K562 (cell line): ENCODE measurements around the gene CREG1. TPM values are rescaled to one million over a fixed set of nuclear protein-coding genes. Genes with fewer than 3 reads are reported as not detected.

Experiments
- ATAC-seq: fragments of 200-7000 bp; cut with Tn5 transposase; 3 replicates; pipeline ENCODE4 v1.9.1; 2020; ENCODE audit warnings: moderate library complexity
- BruUV-seq: library from RNA; stranded (reverse); fragments of 400-500 nt; replicated peaks from 2 replicates; lab custom pipeline; 2021; lab: Mats Ljungman, UMichigan
- CTCF ChIA-PET: fragments of 300-600 bp; formaldehyde crosslinking; extraction: SDS; loops from one replicate; lab custom pipeline; 2021; ENCODE audit warnings: low intra/inter-chr PET ratio; lab: Yijun Ruan, JAX
- POLR2A ChIA-PET: fragments of 300-600, 350-650 bp; sonication (Branson Sonifier 250); formaldehyde crosslinking; extraction: SDS; loops from one replicate; lab custom pipeline; 2021; ENCODE audit warnings: antibody characterized with exemption, inconsistent platforms; lab: Yijun Ruan, JAX
- DNase-seq, 4 experiments: peaks; one replicate each; pipeline versions ENCODE4 v3.0.0 to v3.0.0-alpha.2; 2011 to 2018; ENCODE audit warnings: low spot score in 3 of 4, mixed read lengths in 3 of 4; ENCODE audit errors: extremely low read depth in 1 of 4
- FAIRE-seq: peaks from 2 replicates; lab custom pipeline; 2011; peaks lifted over from hg19 to GRCh38; lab: Jason Lieb, UNC
- H2AFZ ChIP-seq: 2 replicates; pipeline ENCODE4 v1.6.0; 2011; ENCODE audit warnings: low read depth, low read length, control low read depth, inconsistent platforms
- H3K27ac ChIP-seq: fragments of 200-600 bp; 3 replicates; pipeline ENCODE4 v1.8.0; 2011; ENCODE audit warnings: low read depth, mild to moderate bottlenecking, control low read depth, inconsistent platforms, low read length, moderate library complexity, mixed read lengths; ENCODE audit errors: extremely low read depth
- H3K27me3 ChIP-seq, 2 experiments: fragments of 300-600 bp in 1 of 2; 2 replicates in 1 of 2; 3 replicates in 1 of 2; pipeline versions ENCODE4 v1.6.0 to v1.8.0; 2011; ENCODE audit warnings: inconsistent platforms in 2 of 2, low read length in 2 of 2, mild to moderate bottlenecking in 1 of 2, mixed read lengths in 1 of 2, moderate library complexity in 1 of 2; ENCODE audit not compliant: control insufficient read depth in 2 of 2, insufficient read depth in 2 of 2
- H3K36me3 ChIP-seq: fragments of 300-600 bp; 3 replicates; pipeline ENCODE4 v1.8.0; 2011; ENCODE audit warnings: mild to moderate bottlenecking, low read length, inconsistent platforms; ENCODE audit not compliant: control insufficient read depth, insufficient read depth
- H3K4me1 ChIP-seq, 2 experiments: fragments of 200-600 bp in 1 of 2; replicated peaks in 1 of 2; 2 replicates in 1 of 2; 3 replicates in 1 of 2; pipeline versions ENCODE4 v1.5.1 to v1.8.0; 2011; ENCODE audit warnings: inconsistent platforms in 2 of 2, low read length in 2 of 2, mild to moderate bottlenecking in 1 of 2, mixed read lengths in 1 of 2, moderate library complexity in 1 of 2; ENCODE audit not compliant: control insufficient read depth in 2 of 2, insufficient read depth in 2 of 2
- H3K4me2 ChIP-seq: 2 replicates; pipeline ENCODE4 v1.6.1; 2011; ENCODE audit warnings: low read length, control low read depth, inconsistent platforms, mixed read lengths; ENCODE audit not compliant: insufficient read depth
- H3K4me3 ChIP-seq: fragments of 200-600 bp; sonication (generic), shearing (Covaris generic); 2 replicates; pipeline ENCODE4 v1.5.1; 2016; ENCODE audit warnings: control low read depth, inconsistent platforms
- H3K79me2 ChIP-seq: fragments of 200-600 bp; 3 replicates; pipeline ENCODE4 v1.8.0; 2011; ENCODE audit warnings: low read length, inconsistent platforms; ENCODE audit not compliant: control insufficient read depth, insufficient read depth
- H3K9ac ChIP-seq, 2 experiments: 2 replicates each; pipeline versions ENCODE4 v1.6.0 to v1.6.1; 2011; ENCODE audit warnings: low read depth in 2 of 2, low read length in 2 of 2, control low read depth in 1 of 2, inconsistent platforms in 1 of 2, mild to moderate bottlenecking in 1 of 2, mixed read lengths in 1 of 2; ENCODE audit not compliant: insufficient read depth in 1 of 2
- H3K9me1 ChIP-seq: one replicate; pipeline ENCODE4 v1.6.0; 2011; ENCODE audit warnings: inconsistent platforms, mild to moderate bottlenecking, low read length, moderate library complexity; ENCODE audit not compliant: control insufficient read depth, insufficient read depth
- H3K9me3 ChIP-seq: replicated peaks from 2 replicates; pipeline ENCODE4 v1.5.1; 2011; ENCODE audit warnings: low read depth, low read length, inconsistent platforms; ENCODE audit not compliant: control insufficient read depth, insufficient read depth
- H4K20me1 ChIP-seq: replicated peaks from 2 replicates; pipeline ENCODE4 v1.6.1; 2011; ENCODE audit warnings: low read length, inconsistent platforms, mixed read lengths; ENCODE audit not compliant: control insufficient read depth, insufficient read depth
- ASH1L ChIP-seq: fragments of 450-650 bp; IDR thresholded peaks from 2 replicates; pipeline ENCODE4 v1.6.1; 2018; ENCODE audit warnings: borderline replicate concordance, mild to moderate bottlenecking, low read depth; ENCODE audit not compliant: partially characterized antibody
- CBFA2T2 ChIP-seq: fragments of 450-650 bp; conservative IDR thresholded peaks from 2 replicates; pipeline ENCODE4 v1.6.1; 2017; ENCODE audit warnings: mild to moderate bottlenecking
- CBFA2T3 ChIP-seq: fragments of 450-650 bp; IDR thresholded peaks from 2 replicates; pipeline ENCODE4 v1.6.1; 2017
- DPF2 ChIP-seq: fragments of 450-650 bp; IDR thresholded peaks from 2 replicates; pipeline ENCODE4 v1.6.1; 2016
- EP300 ChIP-seq: IDR thresholded peaks from 2 replicates; pipeline ENCODE4 v1.6.1; 2012; ENCODE audit warnings: low read length, improper control_type of control experiment
- FOSL1 ChIP-seq: fragments of 200-800 bp; sonication (Bioruptor generic); conservative IDR thresholded peaks from 2 replicates; pipeline ENCODE4 v1.6.1; 2016; ENCODE audit warnings: missing genetic modification characterization, missing compliant biosample characterization
- FOXA3 ChIP-seq, 2 experiments: fragments of 450-650 bp in 1 of 2; sonication (generic) in 1 of 2; formaldehyde crosslinking; IDR thresholded peaks in 1 of 2; conservative IDR thresholded peaks in 1 of 2; 2 replicates each; pipeline versions ENCODE4 v1.4.0 to v1.8.0; 2020 to 2022; ENCODE audit warnings: mild to moderate bottlenecking in 2 of 2, missing genetic modification reagents in 1 of 2
- FOXK2 ChIP-seq, 2 experiments: fragments of 450-650 bp; IDR thresholded peaks in 1 of 2; conservative IDR thresholded peaks in 1 of 2; 2 replicates each; pipeline ENCODE4 v1.6.1; 2016; ENCODE audit warnings: low read depth in 2 of 2, mild to moderate bottlenecking in 1 of 2
- GABPB1 ChIP-seq: sonication (generic); formaldehyde crosslinking; IDR thresholded peaks from 2 replicates; pipeline ENCODE4 v1.8.0; 2022; ENCODE audit warnings: mild to moderate bottlenecking, missing genetic modification reagents
- MTA1 ChIP-seq: fragments of 450-650 bp; IDR thresholded peaks from 2 replicates; pipeline ENCODE4 v1.6.1; 2017; ENCODE audit warnings: borderline replicate concordance
- MTA2 ChIP-seq: fragments of 450-650 bp; IDR thresholded peaks from 2 replicates; pipeline ENCODE4 v1.6.1; 2016; ENCODE audit warnings: low read depth
- NCOR1 ChIP-seq: fragments of 450-650 bp; IDR thresholded peaks from 2 replicates; pipeline ENCODE4 v1.6.1; 2016; ENCODE audit warnings: mild to moderate bottlenecking, moderate library complexity
- PHB2 ChIP-seq: fragments of 450-650 bp; IDR thresholded peaks from 2 replicates; pipeline ENCODE4 v1.6.1; 2017; ENCODE audit warnings: low read depth
- SMARCA4 ChIP-seq: fragments of 450-650 bp; IDR thresholded peaks from 2 replicates; pipeline ENCODE4 v1.6.1; 2016
- SMARCC2 ChIP-seq: fragments of 450-650 bp; IDR thresholded peaks from 2 replicates; pipeline ENCODE4 v1.6.1; 2017; ENCODE audit warnings: antibody characterized with exemption, moderate library complexity, mild to moderate bottlenecking, low read depth
- SMARCE1 ChIP-seq: fragments of 450-650 bp; IDR thresholded peaks from 2 replicates; pipeline ENCODE4 v1.7.1; 2016; ENCODE audit warnings: mild to moderate bottlenecking
- SOX6 ChIP-seq: fragments of 450-650 bp; IDR thresholded peaks from 2 replicates; pipeline ENCODE4 v1.6.1; 2014; ENCODE audit warnings: mild to moderate bottlenecking
- SP2 ChIP-seq: IDR thresholded peaks from 2 replicates; pipeline ENCODE4 v1.6.1; 2011; ENCODE audit warnings: mild to moderate bottlenecking, low read depth, low read length, moderate library complexity; ENCODE audit not compliant: poor library complexity, severe bottlenecking; ENCODE audit errors: extremely low read depth
- STAT5B ChIP-seq: fragments of 250-450 bp; sonication (Bioruptor Pico); IDR thresholded peaks from 2 replicates; pipeline ENCODE4 v1.8.0; 2021; ENCODE audit warnings: mild to moderate bottlenecking, inconsistent platforms
- TAL1 ChIP-seq: fragments of 450-650 bp; IDR thresholded peaks from 2 replicates; pipeline ENCODE4 v1.6.1; 2016; ENCODE audit warnings: mild to moderate bottlenecking
- TBL1XR1 ChIP-seq, 2 experiments: IDR thresholded peaks; 2 replicates each; pipeline ENCODE4 v1.6.1; 2012; ENCODE audit warnings: improper control_type of control experiment in 2 of 2, low read length in 2 of 2, mild to moderate bottlenecking in 1 of 2
- TCF3 ChIP-seq: sonication (generic); formaldehyde crosslinking; IDR thresholded peaks from 2 replicates; pipeline ENCODE4 v1.4.0; 2020; ENCODE audit warnings: mild to moderate bottlenecking, missing genetic modification reagents
- TEAD4 ChIP-seq, 2 experiments: sonication (generic) in 1 of 2; formaldehyde crosslinking in 1 of 2; IDR thresholded peaks; 2 replicates each; pipeline versions ENCODE4 v1.6.1 to v1.8.0; 2012 to 2022; ENCODE audit warnings: borderline replicate concordance in 1 of 2, inconsistent platforms in 1 of 2, low read length in 1 of 2, mild to moderate bottlenecking in 1 of 2, missing genetic modification reagents in 1 of 2
- ZNF212 ChIP-seq: fragments of 450-650 bp; formaldehyde crosslinking; IDR thresholded peaks from 2 replicates; pipeline ENCODE4 v1.4.0; 2020; ENCODE audit warnings: mild to moderate bottlenecking
- WGBS: fragments of 100-300 bp; shearing (Covaris generic); methylation state at CpG from one replicate; pipeline ENCODE4 v1.1.6; 2016; ENCODE audit warnings: low coverage, mixed read lengths; ENCODE audit not compliant: insufficient coverage; ENCODE audit errors: missing lambda C conversion rate; 5-methylcytosine and 5-hydroxymethylcytosine counted together
- in situ Hi-C: fragments of 300-500 bp; cut with MboI; formaldehyde crosslinking; loops from 4 replicates; pipeline ENCODE4 v1.15.0; 2018; ENCODE audit warnings: inconsistent platforms, mixed read lengths
- intact Hi-C: fragments of 100-400 bp; cut with micrococcal nuclease; formaldehyde crosslinking; loops from 2 replicates; pipeline ENCODE4 v1.14.2; 2022
- polyA plus RNA-seq, 8 experiments: library from polyadenylated mRNA; depleted of rRNA in 4 of 8; stranded (reverse) in 5 of 8; unstranded in 3 of 8; fragments of >200 nt; fragmentation: Nextera tagmentation in 2 of 8; fragmentation: Illumina TruSeq in 1 of 8; extraction: Ambion mirVana in 2 of 8; extraction: Trizol in 1 of 8; gene quantifications; 2 replicates each; pipeline versions ENCODE4 v1.2.1 to v1.2.3, GENCODE V29; 2011 to 2014; ENCODE audit warnings: inconsistent platforms in 1 of 8, missing spikeins in 1 of 8
- total RNA-seq, 7 experiments: library from RNA; depleted of rRNA in 6 of 7; stranded (reverse); fragments of >200 nt in 6 of 7; fragmentation: Illumina TruSeq in 2 of 7; extraction: Trizol in 2 of 7; gene quantifications; 2 replicates each; pipeline versions ENCODE4 v1.2.1 to v1.2.3, GENCODE V29; 2011 to 2021; ENCODE audit warnings: low replicate concordance in 1 of 7

Gene CREG1
- total and polyA plus RNA-seq, 9 of the 15 experiments (the other 6 are each of a cell fraction or from before 2014, with no cell fraction given) = 45.7 to 272 (median 161) TPM

DNA sequence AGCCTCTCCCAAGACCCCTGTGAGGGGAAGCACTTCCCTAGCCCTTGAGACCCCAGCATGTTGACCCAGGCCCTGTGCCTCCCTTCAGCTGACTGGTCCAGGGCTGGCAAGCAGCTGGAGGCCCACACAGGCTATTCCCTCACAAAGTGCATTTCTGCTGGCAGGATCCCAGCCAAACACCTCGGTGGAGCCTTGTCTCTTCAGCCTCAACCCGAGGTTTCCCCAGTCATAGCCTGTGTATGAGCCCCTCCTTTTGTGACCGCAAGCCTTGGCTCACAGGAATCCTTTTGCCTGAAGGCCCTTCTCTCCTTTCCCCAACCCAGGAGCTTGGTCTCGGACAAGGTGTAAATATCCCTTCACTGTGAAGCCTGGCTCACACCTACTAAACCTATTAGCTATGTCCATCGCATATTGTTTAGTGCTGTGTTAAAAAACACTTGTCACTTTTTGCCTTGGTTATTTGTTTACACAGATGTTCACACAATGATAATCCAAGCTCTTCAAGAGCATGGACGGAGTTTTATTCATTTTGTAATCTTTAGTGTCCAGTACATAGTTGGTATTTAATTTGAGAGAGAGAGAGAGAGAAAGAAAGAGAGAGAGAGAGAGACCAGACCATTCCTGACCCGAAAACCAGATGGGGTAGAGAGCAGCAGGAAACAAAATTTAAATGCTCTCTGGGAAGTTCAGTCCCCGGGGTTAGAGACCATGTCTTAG lies 26.7 kb downstream of the CREG1 start:
- CTCF ChIA-PET = no interaction called here
- WGBS = 13% methylated on average over 8 of the region's 8 CpGs
- in situ Hi-C loops = loop anchor here (5.0 kb wide), 2 partner anchors 260 to 460 kb away; no protein-coding TSS in a partner anchor
- TF ChIP-seq TCF3 (CRISPR knock-in tag) (peak; percentile 78), FOXA3 (CRISPR knock-in tag; conservative IDR thresholded peaks at IDR 0.05 in 1 of 2, IDR thresholded peaks at IDR 0.05 in 1 of 2) (peak; percentile 68 to 82; a peak in 3 of 4 replicates), SOX6 (peak; percentile 36; the same call in 1 of the 2 replicates), TAL1 (peak; percentile 82), FOSL1 (tag) (peak; percentile 43), SMARCE1 (peak; percentile 61; the same call in 1 of the 2 replicates), GABPB1 (CRISPR knock-in tag) (0 out of 2 replicates have a peak, but pooled peaks have one; percentile 28), SMARCA4 (peak; percentile 60), DPF2 (peak; percentile 69; the same call in 1 of the 2 replicates), ZNF212 (peak; percentile 72; the same call in 1 of the 2 replicates), SP2 (no peak), TBL1XR1 (IDR thresholded peaks at IDR 0.05; ENCODE audit: low read length in 2 of 2) (no peak), FOXK2 (conservative IDR thresholded peaks at IDR 0.05 in 1 of 2, IDR thresholded peaks at IDR 0.05 in 1 of 2; ENCODE audit: low read depth in 2 of 2) (peak in 1 of 2 experiments; percentile 45; a peak in 1 of 4 replicates), MTA1 (peak; percentile 41; the same call in 1 of the 2 replicates), PHB2 (no peak), CBFA2T2 (peak; percentile 45), STAT5B (CRISPR knock-in tag) (no peak), CBFA2T3 (peak; percentile 74), MTA2 (peak; percentile 80), ASH1L (no peak), NCOR1 (peak; percentile 55), TEAD4 (IDR thresholded peaks at IDR 0.05; ENCODE audit: low read length) (peak; percentile 72), TEAD4 (CRISPR knock-in tag; IDR thresholded peaks at IDR 0.05; ENCODE audit: borderline replicate concordance) (no peak), EP300 (peak; percentile 42), SMARCC2 (peak; percentile 21; the same call in 1 of the 2 replicates)

More for the DNA sequence above, 26.7 kb downstream of the CREG1 start:
- no peaks in the 10 kb centered on the region for H3K36me3 ChIP-seq
- peaks cover 5 to 19% of the 10 kb centered on the region in 2 experiments; a peak in 3 of 5 replicates for H3K4me1 ChIP-seq
- no peak overlapping the region for H3K27ac ChIP-seq
- H3K9me3 ChIP-seq = no peaks in the 10 kb centered on the region
- peak; percentile 73 for ATAC-seq
- H4K20me1 ChIP-seq = no peaks in the 10 kb centered on the region
- FAIRE-seq = no peak
- H3K79me2 ChIP-seq = no peaks in the 10 kb centered on the region
- H3K9ac ChIP-seq = peak overlapping the region in 1 of 2 experiments; percentile 62; a peak in 2 of 4 replicates
- BruUV-seq = no TSS peak
- H3K9me1 ChIP-seq = no peaks in the 10 kb centered on the region
- H3K4me2 ChIP-seq = peak overlapping the region; percentile 28; the same call in 1 of the 2 replicates
- no peak overlapping the region for H3K4me3 ChIP-seq
- peak overlapping the region; percentile 67 for H2AFZ ChIP-seq
- intact Hi-C loops = no loop called here
- peaks cover 0 to 8% of the 10 kb centered on the region in 2 experiments; a peak in 1 of 5 replicates for H3K27me3 ChIP-seq
- peak in 2 of 4 experiments; percentile 18 to 28 for DNase-seq
- POLR2A ChIA-PET = interaction anchor here (0.7 to 2.0 kb wide), 7 partner anchors 10 to 307 kb away, joined by 3 to 6 read pairs (median 4); partner anchors contain the start of gene POU2F1
